Activated naive CD4-positive, alpha-beta T cell treated with anti-CD3 and anti-CD28 coated beads, Interleukin-2, amount 50 U/mL, for 16 hours (primary cell): ENCODE data around the gene AOPEP.

Source experiments
- DNase-seq: peaks from one replicate; pipeline ENCODE4 v3.0.0-alpha.2; 2020

Gene AOPEP

DNA sequence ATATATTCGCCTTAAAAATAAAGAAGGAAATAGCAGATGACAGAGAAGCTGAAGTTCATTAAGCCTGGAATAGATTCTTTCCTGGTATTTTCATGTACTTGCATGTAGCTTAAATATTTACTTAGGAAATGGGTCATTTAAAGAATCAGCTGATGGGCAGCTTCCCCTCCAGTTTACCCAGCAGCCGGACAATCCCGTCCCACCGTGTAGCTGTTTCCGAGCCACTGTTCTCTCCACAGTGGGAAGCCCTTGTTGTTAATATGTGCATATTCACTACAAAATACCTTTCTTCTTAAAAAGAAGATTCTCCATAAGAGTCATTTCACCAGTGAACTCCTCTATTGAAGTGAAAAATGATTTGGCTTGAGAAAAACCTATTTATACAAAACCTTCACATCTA is 404.0 kb downstream of the AOPEP start:
- DNase-seq = no peak

GRCh38 chr9:95131023-95131943 is 404.8 kb downstream of the AOPEP start:
- peak; percentile 38 for DNase-seq

DNA sequence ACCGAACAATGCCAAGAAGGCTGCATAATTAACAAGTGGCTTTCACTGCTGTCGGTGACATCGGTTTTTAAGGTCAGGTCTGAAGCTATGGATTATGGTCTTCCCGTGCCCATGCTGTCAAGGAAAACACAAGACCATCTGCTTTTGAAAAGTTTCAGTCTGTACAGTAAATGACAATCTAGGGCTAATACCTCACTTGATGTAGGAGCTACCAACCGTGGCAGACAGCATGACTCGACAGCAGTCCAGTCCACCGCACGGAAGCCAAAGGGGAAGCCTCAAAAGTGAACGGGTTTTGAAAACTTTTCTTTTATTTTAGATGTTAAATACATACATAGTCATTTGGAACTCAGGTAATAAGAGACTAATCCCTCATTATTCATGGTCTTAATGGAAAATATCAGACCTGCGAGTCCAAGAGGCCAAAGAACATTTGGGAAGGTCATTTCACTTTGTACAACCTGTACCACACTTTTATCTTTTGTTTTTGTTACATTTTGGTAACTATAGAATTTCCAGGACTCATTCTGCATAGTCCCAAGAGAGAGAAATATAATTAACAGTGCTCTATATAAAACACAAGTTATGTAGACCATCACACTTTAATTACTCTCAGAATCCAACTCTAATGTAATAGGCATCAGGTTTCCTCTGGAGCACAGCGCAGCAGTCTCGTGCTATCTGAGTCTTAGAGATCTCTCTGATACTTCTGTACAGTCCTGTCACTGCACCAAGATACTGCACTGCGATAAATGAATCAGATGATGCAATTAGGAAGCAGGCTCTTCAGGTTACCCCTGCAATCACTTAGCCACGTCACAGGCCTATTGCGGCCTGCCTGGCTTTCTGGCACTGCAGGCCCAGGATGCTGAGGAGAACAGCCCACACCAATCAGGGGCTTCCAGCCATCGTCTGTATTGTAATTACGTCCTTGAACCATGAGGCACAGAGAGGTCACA is 406.1 kb downstream of the AOPEP start:
- DNase-seq = no peak

DNA sequence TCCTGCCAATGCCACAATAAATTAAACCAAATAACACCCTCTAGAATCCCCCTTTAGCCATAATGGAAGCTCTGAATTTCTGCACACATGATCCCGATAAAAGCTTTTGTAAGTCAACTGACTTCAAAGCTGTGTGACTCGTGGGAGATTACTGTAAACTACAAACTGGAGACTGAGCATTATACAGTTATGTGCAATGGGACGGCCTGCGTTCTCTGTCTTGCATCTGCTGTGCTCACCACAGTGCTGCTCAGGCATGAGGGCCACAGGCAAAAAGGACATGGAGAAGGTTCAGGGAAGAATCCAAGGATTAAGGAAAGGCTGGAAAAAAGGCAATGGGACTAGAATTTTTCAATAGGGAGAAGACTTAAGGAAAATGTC is 406.8 kb downstream of the AOPEP start:
- DNase-seq = no peak

DNA sequence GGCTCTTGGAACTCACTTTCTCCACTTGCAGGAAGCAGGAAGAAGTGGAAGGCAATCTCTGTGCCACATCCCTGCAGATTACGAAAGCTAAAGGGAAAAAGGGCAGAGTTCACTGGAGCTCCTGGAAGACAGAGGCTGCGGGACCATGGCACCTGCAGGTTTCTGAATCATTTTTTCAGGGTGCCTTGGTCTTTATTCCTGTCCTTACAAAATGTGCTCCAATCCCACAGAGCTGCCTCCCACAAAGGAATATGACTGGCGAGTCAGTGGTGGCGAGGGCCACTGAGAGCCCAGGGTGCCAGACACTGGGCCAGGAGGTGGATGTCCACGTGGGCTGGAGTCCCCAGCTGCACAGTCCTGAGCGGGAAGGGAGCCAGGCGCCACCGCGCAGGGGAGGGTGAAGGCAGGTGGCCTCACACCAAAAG is 408.0 kb downstream of the AOPEP start:
- DNase-seq = no peak

DNA sequence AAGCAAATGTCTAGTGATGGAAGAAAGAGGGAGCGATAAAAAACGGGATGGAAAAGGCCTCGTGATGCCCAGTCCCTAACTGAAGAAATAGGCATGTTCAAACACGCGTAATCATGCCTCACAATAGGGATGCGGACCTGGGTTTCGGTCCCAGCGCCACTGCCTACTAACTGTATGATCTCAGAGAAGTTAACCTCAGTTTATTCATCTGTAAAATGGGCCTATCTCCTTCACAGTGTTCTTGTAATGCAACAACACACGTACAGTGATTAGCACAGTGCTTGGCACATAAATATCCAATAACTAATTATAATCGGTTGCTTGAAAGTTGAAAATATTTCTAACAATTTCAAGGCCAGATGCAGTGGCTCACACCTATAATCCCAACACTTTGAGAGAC is 409.3 kb downstream of the AOPEP start:
- DNase-seq = no peak
